GM21515 (cell line): ENCODE measurements around the gene PDE7B.

ENCODE experiments used
- ATAC-seq: cut with Tn5 transposase; IDR thresholded peaks from one replicate; pipeline ENCODE4 v1.9.1; 2021; ENCODE audit not compliant: unreplicated experiment

PDE7B gene

DNA sequence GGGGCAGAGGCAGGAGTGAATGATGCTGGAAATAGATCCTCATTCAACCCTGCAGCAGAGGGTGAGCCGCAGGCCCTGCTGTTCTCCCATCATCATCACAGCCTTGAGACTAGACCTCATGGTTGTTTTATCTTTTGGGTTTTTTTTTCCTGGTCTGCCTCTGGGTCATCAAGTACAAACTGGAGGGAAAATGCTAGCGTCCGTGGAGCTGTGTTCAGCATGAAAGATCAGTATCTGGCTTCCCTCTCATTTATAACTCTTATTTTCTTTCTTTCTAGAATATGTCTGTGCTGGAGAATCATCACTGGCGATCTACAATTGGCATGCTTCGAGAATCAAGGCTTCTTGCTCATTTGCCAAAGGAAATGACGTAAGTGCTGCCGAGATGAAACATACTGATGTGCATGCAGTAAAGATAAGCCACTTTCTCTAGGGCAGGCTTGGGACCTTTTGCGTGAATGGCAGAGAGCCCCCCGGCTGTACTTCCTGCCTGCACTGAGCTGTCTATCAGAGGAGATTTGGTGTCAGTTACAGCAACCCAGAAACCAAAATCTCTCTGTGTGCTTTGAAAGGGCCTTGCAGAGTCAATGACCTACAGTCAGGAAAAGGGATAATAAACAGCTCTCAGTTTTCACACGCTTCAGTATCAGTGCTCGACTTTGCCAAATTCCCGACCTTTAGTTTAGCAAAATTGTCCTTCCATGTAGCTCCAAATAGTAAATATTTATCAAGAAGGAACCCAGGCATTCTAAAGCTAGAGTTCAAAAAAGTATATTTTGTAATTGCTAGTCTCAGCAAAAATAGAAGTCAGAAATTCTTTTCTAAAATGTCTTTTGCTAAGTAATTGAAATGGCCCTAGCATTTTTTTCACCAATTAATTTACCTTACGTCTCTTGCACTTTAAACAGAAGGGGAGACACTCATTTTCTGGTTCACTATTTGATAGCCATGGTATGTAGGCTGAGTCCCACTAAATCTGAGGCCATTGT, 322.3 kb downstream of the PDE7B start:
- no peak for ATAC-seq

DNA sequence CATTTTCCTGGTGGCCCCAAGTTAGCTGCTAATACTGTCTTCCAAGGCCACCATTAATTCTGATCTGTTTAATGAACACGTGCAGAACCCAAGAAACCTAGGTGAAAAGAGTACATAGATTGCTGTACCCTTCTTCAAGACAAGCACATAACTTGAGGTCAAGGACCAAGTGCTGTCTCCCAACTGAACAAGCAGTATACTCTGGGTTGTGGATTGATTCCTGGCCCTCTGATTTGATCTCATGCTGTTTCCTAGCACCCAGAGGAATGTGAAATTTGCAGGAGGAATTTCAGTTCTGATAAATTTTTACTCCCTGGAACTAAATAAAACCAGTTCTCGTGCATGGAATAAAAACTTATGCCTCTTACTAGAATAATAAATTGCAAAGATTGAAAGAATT, 323.0 kb downstream of the PDE7B start:
- ATAC-seq: no peak

GRCh38 chr6:136175873-136176272, 324.4 kb downstream of the PDE7B start:
- no peak for ATAC-seq

- no peak for ATAC-seq
These were observed 327.2 kb downstream of the PDE7B start for GRCh38 chr6:136178749-136179148.

DNA sequence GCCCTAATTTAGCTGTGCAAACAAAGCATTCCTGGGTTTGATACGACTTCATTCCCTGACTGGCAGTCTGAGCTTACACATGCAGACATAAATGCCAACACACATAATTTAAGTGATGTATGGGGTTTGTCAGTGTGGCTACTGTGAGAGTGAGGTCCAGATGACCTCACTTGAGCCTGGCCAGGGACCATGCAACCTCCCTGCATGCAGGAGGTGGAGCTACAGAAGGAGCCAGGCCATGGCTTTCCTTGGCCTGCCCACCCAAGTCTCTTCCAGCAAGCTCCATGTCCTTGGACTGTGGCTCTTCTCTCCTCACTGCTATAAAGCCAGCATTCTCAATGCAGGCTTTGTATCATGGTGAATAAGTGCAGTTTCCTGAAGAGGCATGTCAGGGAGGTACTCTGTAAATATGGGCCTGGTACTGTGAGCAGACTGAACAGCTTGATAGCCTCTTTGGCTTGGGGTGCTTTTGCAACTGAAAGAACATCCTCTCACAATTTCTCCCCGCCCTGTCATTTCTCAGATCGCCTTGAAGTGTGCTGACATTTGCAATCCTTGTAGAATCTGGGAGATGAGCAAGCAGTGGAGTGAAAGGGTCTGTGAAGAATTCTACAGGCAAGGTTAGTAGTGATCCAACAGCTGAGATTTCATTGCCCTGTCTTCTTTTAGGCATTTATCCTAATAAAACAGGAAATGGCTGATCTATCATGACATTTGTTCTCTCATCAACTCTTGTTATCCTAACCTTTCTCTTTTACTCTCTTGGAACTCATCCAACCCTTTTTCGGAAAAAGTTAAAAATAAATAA, 329.4 kb downstream of the PDE7B start:
- no peak for ATAC-seq

- ATAC-seq: no peak
These were observed 330.0 kb downstream of the PDE7B start for GRCh38 chr6:136181512-136181833.

- no peak for ATAC-seq
These were observed 330.4 kb downstream of the PDE7B start for GRCh38 chr6:136181861-136182260.

GRCh38 chr6:136184738-136185137, 333.2 kb downstream of the PDE7B start:
- ATAC-seq: no peak

DNA sequence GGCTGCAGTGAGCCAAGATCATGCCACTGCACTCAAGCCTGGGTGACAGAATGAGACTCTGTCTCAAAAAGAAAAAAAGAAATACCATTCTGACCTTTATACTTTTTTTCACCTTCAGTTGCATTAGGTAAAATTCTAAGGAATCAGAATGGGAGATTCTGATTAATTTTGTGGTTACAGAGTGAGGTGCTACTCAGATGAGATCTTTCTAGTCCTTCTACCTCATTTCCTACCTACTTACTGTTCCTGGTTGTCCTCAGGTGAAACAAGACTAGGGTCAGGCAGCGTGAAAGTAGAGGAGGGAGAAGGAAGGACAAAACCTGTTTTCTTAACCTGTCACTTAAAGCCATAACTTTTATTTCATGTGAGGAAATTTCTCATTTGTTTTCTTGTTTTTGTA, 334.9 kb downstream of the PDE7B start:
- ATAC-seq: no peak

GRCh38 chr6:136188486-136188885, 337.0 kb downstream of the PDE7B start:
- ATAC-seq: no peak

DNA sequence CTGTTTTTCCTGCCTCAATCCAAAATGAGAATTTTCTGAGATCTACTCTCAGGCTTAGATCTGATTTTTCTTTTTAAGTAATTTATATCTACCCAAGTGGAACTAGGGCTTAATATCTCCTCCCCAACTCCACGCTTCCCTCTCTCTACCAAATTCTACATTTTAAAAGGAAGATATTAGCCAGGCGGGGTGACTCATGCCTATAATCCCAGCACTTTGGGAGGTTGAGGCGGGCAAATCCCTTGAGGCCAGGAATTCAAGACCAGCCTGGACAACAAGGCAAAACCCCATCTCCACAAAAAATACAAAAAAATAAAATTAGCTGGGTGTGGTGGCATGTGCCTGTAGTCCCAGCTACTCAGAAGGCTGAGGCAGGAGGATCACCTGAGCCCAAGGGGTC, 337.6 kb downstream of the PDE7B start:
- no peak for ATAC-seq

- no peak for ATAC-seq
These were observed 340.3 kb downstream of the PDE7B start for GRCh38 chr6:136191606-136192312.

DNA sequence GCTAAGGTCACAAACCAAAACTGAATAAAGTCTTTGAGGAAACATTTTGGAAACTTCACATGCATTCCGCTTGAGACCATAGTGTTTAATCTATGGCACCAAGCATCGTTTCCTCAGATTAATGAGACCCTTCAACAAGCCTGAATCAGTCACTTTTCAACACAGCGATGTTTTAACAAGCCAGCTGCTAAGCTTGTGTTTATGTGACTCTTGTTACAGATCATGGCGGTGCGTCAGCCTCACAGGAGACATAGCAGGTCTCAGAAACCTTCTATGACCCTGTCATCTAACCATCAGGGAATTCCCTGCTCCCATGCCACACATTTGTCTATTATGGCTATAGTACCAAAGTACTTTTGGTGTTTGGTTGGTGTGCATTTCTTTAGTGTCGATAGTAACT, 341.4 kb downstream of the PDE7B start:
- no peak for ATAC-seq

DNA sequence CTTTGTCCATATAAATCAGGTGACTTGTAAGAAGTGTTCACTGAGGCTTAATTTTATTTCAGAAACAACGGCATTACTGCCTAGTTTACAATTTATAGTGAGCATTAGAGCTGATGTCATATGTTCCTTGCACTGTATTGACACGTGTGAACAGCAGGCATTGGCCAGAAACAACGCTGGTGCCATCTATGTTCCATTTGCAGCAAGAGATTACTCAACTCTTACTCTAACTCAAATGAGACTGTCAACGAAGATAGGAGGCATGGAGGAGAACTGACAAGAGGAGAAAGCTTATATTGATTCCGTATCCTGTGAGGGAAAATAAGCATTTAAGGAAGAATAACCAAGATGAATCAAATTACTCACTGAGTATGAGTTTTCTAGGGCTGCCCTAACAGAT, 350.2 kb downstream of the PDE7B start:
- no peak for ATAC-seq

DNA sequence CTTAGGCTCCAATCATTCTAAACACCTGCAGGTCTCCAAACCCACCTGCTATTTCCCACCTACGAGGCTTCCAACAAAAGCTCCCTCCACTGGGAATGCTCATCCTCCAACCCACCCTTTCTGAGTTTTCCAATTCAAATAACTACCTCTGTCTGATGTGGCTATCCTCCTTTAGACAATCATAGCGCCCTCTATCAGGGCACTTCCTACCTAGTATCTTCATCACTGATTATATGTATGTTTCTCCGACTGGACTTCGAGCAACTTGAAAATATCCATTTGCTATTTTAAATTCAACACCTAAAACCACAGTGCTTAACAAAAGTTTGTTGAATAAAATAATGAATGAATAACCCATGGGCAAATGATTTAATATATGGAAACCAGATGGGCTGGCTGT, 357.3 kb downstream of the PDE7B start:
- no peak for ATAC-seq

GRCh38 chr6:136209496-136209895, 358.0 kb downstream of the PDE7B start:
- ATAC-seq: no peak

GRCh38 chr6:136210398-136211165, 359.1 kb downstream of the PDE7B start:
- no peak for ATAC-seq

DNA sequence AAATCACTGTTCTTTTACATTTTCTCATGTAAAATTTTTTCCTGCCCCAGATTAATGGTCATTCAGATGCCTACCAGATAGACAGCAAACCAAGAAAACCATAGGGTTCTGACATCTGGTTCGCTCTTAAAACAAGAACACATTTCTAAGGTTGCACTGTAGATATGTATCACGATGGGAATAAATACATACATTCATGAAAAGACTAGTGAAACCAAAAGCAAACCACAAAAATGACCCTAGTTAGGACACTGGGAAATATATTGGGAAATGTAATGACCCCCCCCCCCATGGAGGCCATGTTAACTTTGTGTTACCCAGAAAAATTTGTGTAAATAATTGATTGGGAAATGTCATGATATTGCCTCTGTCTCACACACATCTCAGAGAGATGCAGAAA, 361.1 kb downstream of the PDE7B start:
- no peak for ATAC-seq

DNA sequence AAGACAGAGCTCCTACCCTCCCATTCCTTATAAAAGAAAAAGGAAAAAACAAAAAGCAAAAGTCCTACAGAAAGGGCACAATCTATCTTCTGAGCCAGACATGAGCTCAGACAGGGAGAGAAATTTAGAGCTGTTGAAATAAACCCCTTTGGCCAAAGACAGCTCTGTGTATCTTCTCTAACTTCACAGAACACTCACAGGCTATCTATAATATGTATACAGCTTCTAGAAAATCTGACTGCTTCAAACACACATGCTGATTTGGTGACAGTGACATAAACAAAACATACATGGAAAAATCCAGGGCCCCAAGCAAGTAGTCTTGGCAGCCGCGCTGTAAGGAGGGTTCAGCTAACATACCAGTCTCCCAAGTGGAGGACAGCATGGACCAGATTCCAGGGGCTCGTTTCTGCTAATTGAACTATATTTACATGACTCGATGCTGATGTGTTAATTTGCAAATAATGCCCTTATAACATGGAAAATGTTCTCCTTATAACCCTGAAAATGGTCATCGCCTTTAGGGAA, 361.6 kb downstream of the PDE7B start:
- ATAC-seq: no peak

GRCh38 chr6:136213853-136214252, 362.4 kb downstream of the PDE7B start:
- no peak for ATAC-seq
